Breast epithelium (tissue), 4 donors: ENCODE measurements around the gene CAPRIN2. TPM values are rescaled to one million over a fixed set of nuclear protein-coding genes. Genes with fewer than 3 reads are reported as not detected.
A peak's percentile ranks its signal among the peaks of the same experiment; 100 is the strongest.

ENCODE experiments used
- DNase-seq, 2 donors: peaks; one replicate each; pipeline ENCODE4 v3.0.0-alpha.2; 2019; ENCODE audit warnings: low spot score in 2 of 2
- H3K27ac ChIP-seq, 2 donors: fragments of 200-600 bp; sonication (generic) in 1 of 2; one replicate each; pipeline ENCODE4 v1.5.1; 2016 to 2019; ENCODE audit warnings: mild to moderate bottlenecking in 1 of 2
- H3K27me3 ChIP-seq, 2 donors: fragments of 200-600 bp; sonication (generic) in 1 of 2; one replicate each; pipeline versions ENCODE4 v1.5.1 to v1.6.0; 2017 to 2019; ENCODE audit warnings: control low read depth in 1 of 2, mild to moderate bottlenecking in 1 of 2
- H3K36me3 ChIP-seq: fragments of 200-600 bp; one replicate; pipeline ENCODE4 v1.5.1; 2019
- H3K4me1 ChIP-seq, 2 donors: fragments of 200-600 bp; sonication (generic); one replicate each; pipeline ENCODE4 v1.5.1; 2016 to 2019; ENCODE audit warnings: control low read depth in 1 of 2
- H3K4me3 ChIP-seq, 3 donors: fragments of 200-600 bp; sonication (generic); 1 replicate in 2 of 3; 2 replicates in 1 of 3; pipeline ENCODE4 v1.5.1; 2016 to 2019; ENCODE audit warnings: mild to moderate bottlenecking in 3 of 3, moderate library complexity in 2 of 3
- H3K9me3 ChIP-seq, 2 donors: fragments of 200-600 bp; sonication (generic) in 1 of 2; one replicate each; pipeline ENCODE4 v1.5.1; 2016 to 2019; ENCODE audit warnings: control low read depth in 1 of 2
- POLR2A ChIP-seq: fragments of 450-650 bp; IDR thresholded peaks from one replicate; pipeline ENCODE4 v1.6.1; 2016; ENCODE audit warnings: antibody characterized with exemption, mild to moderate bottlenecking, moderate library complexity
- POLR2AphosphoS5 ChIP-seq, 3 donors: sonication (generic); formaldehyde crosslinking; IDR thresholded peaks; one replicate each; pipeline ENCODE4 v1.6.1; 2017; ENCODE audit warnings: antibody characterized with exemption in 3 of 3
- intact Hi-C: fragments of 100-400 bp; cut with DNase I; formaldehyde crosslinking; loops from one replicate; pipeline ENCODE4 v1.15.1; 2023; ENCODE audit warnings: low total_unique reads
- total RNA-seq, 3 donors: library from RNA; depleted of rRNA; stranded (reverse); fragments of >200 nt; gene quantifications; one replicate each; pipeline ENCODE4 v1.1.0, GENCODE V29; 2016
- TF ChIP-seq, protein P1 (sequence below), 3 donors: fragments of 450-650 bp; IDR thresholded peaks; one replicate each; pipeline ENCODE4 v1.5.1; 2016 to 2017; ENCODE audit warnings: antibody characterized with exemption in 3 of 3, mild to moderate bottlenecking in 3 of 3, moderate library complexity in 3 of 3

Gene CAPRIN2
- total RNA-seq, 3 donors from 2014 or later: 21.8 to 37.9 (median 29.8) TPM

DNA sequence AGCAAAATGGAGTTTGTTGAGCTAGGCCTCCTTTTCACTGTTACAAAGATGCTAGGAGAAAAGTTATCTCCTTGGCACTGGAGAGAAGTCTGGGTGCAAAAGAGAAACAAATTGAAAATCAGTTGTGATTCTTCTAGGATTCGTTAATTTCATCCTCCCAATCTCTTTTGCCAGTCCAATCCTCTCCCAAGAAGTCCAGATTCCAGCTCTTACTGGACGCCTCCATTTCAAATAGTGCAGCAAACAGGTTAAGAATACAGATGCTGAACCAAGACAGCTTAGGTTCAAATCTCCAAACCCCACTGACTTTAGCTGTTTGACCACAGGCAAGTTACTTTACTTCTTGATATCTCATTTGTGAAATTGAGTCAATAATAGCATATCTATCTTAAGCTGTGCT is 34.0 kb upstream of the CAPRIN2 start:
- Histone ChIP-seq H3K4me3 (no peak overlapping the region), H3K27me3 (no peaks in the 10 kb centered on the region), H3K9me3 (no peaks in the 10 kb centered on the region), H3K36me3 (no peaks in the 10 kb centered on the region), H3K27ac (no peak overlapping the region), H3K4me1 (no peaks in the 10 kb centered on the region)
- TF ChIP-seq, protein P1, sequence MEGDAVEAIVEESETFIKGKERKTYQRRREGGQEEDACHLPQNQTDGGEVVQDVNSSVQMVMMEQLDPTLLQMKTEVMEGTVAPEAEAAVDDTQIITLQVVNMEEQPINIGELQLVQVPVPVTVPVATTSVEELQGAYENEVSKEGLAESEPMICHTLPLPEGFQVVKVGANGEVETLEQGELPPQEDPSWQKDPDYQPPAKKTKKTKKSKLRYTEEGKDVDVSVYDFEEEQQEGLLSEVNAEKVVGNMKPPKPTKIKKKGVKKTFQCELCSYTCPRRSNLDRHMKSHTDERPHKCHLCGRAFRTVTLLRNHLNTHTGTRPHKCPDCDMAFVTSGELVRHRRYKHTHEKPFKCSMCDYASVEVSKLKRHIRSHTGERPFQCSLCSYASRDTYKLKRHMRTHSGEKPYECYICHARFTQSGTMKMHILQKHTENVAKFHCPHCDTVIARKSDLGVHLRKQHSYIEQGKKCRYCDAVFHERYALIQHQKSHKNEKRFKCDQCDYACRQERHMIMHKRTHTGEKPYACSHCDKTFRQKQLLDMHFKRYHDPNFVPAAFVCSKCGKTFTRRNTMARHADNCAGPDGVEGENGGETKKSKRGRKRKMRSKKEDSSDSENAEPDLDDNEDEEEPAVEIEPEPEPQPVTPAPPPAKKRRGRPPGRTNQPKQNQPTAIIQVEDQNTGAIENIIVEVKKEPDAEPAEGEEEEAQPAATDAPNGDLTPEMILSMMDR (IDR thresholded peaks at IDR 0.05): no peak
- TF ChIP-seq POLR2AphosphoS5 (IDR thresholded peaks at IDR 0.05) (no peak), POLR2A (no peak)
- DNase-seq: no peak
- intact Hi-C loops: no loop called here

DNA sequence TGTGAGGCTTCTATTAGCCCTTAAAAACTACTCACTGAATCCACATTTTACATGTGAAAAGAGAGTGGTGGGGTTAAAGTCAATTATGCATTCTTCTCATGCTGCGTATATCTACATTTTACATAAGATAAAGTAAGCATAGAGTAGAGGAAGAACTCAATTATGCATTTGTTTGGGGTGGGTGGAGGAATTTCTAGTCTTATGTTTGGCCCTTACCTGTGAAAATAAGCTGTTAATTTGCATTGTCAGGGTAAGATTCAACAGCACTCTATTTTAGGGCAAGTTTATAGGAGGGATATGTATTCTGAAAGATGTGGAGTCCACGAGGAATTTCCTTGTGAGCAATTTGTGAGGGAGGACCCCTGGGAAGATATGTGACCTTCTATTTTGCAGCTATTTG is 30.9 kb upstream of the CAPRIN2 start:
- Histone ChIP-seq H3K4me3 (no peak overlapping the region), H3K36me3 (no peaks in the 10 kb centered on the region), H3K27ac (no peak overlapping the region), H3K27me3 (no peaks in the 10 kb centered on the region), H3K9me3 (no peaks in the 10 kb centered on the region), H3K4me1 (no peaks in the 10 kb centered on the region)
- TF ChIP-seq, protein P1 (IDR thresholded peaks at IDR 0.05): no peak
- TF ChIP-seq POLR2AphosphoS5 (IDR thresholded peaks at IDR 0.05) (no peak), POLR2A (no peak)
- intact Hi-C loops: no loop called here
- no peak for DNase-seq

DNA sequence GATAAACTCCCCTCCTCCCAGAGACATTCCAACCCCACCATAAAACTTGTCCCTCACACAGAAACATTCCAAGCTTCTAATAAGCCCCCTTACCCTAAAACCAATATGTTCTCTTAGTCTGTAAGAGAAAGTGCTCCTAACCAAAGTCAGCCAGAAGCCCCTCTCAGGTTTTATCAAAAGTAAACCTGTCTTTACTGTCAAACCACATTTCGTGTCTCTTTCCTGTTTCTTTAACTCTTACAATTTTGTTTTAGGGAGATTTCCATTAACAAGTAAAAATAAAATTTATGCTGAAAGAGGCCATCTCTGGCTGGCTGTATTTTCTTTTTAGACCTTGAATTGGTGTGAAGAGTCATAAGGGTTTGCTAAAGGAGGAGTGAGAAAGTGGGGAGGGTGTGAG is 29.8 kb upstream of the CAPRIN2 start:
- H3K4me1 ChIP-seq: no peaks in the 10 kb centered on the region
- intact Hi-C loops: no loop called here
- no peak overlapping the region for H3K27ac ChIP-seq
- H3K9me3 ChIP-seq: no peaks in the 10 kb centered on the region
- no peak overlapping the region for H3K4me3 ChIP-seq
- H3K36me3 ChIP-seq: no peaks in the 10 kb centered on the region
- no peak for DNase-seq
- H3K27me3 ChIP-seq: no peaks in the 10 kb centered on the region
- TF ChIP-seq POLR2A (no peak), POLR2AphosphoS5 (IDR thresholded peaks at IDR 0.05) (no peak)
- TF ChIP-seq, protein P1 (IDR thresholded peaks at IDR 0.05): no peak

DNA sequence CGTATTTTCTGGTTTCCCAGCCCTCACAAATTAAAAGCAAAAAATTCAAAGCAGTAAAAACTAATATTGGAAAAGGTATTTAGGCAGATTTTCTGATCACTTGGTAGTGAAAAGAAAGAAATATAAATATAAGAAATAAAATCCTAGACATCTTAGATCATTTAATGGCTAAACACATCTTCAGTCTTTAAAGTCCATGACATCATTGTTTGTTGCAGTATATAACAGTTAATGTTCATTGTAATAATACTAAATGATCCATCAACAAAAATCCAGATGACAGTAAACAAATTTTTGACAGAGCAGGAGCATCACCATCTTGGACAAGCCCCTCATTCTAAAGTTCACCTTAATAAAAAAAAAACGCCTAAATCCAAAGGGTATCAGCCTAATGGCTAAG is 29.2 kb upstream of the CAPRIN2 start:
- intact Hi-C loops: no loop called here
- Histone ChIP-seq H3K4me1 (no peaks in the 10 kb centered on the region), H3K4me3 (no peak overlapping the region), H3K36me3 (no peaks in the 10 kb centered on the region), H3K27me3 (no peaks in the 10 kb centered on the region), H3K9me3 (no peaks in the 10 kb centered on the region), H3K27ac (no peak overlapping the region)
- no peak for DNase-seq
- no peak for TF ChIP-seq POLR2AphosphoS5 (IDR thresholded peaks at IDR 0.05)
- TF ChIP-seq, protein P1 (IDR thresholded peaks at IDR 0.05): no peak
- TF ChIP-seq POLR2A: no peak

DNA sequence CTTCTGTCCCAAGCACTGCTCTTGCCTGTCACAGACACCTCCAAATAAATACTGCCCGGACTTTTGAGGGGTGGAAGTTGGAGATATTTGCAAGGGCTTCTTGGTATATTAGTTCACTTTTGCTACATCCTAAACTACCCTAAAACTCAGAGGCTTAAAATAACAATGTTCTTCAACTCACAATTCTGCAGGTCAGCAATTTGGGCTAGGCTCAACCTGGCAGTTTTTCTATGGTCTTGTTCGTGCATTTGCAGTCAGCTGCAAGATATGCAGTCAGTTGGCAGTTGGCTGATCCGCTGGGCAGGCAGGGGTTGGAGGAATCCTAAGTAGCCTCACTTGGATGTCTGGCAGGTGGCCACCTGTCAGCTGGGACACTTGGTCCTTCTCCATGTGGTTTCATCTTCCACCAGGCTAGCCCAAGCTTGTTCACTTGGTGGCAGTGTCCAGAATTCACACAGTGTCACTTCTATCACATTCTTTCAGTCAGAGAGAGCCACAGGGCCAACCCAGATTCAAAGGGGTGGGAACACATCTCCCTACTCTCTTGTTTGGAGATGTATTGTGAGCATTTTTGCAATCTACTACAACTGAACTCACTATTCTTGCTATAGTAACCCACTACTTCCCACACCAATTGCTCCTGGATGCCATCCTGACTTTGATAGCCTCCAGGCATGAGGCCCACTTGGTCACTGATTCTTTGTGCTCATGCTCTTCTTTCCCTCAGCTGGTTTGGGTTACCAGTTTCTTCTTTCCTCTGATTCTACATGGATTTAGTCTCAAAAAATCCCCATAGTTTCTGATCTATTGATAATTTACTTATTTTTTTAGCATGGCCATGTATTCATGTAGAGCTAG is 27.8 kb upstream of the CAPRIN2 start:
- Histone ChIP-seq H3K4me1 (no peaks in the 10 kb centered on the region), H3K4me3 (no peak overlapping the region), H3K9me3 (no peaks in the 10 kb centered on the region), H3K27me3 (no peaks in the 10 kb centered on the region), H3K27ac (no peak overlapping the region), H3K36me3 (no peaks in the 10 kb centered on the region)
- DNase-seq: peak in 1 of 2 donors; percentile 75
- intact Hi-C loops: no loop called here
- TF ChIP-seq, protein P1 (IDR thresholded peaks at IDR 0.05): no peak
- no peak for TF ChIP-seq POLR2AphosphoS5 (IDR thresholded peaks at IDR 0.05)
- TF ChIP-seq POLR2A: no peak
